T1000 (cell line): ENCODE data around the gene GABBR2.

Experiments
- DNase-seq: peaks from one replicate; lab custom pipeline; 2025; ENCODE audit warnings: mixed read lengths; lab: John Stamatoyannopoulos, UW

The GABBR2 gene

GRCh38 chr9:98370300-98370975 is 338.3 kb downstream of the GABBR2 start:
- DNase-seq: no peak

- DNase-seq: no peak
These were observed 338.8 kb downstream of the GABBR2 start for GRCh38 chr9:98369896-98370295.

GRCh38 chr9:98369471-98369870 is 339.3 kb downstream of the GABBR2 start:
- no peak for DNase-seq

GRCh38 chr9:98369066-98369425 is 339.7 kb downstream of the GABBR2 start:
- DNase-seq: no peak

GRCh38 chr9:98368366-98369065 is 340.2 kb downstream of the GABBR2 start:
- DNase-seq: no peak

GRCh38 chr9:98367923-98368322 is 340.8 kb downstream of the GABBR2 start:
- no peak for DNase-seq

- DNase-seq: no peak
These were observed 341.3 kb downstream of the GABBR2 start for GRCh38 chr9:98367371-98367900.

GRCh38 chr9:98365781-98366180 is 343.0 kb downstream of the GABBR2 start:
- DNase-seq: no peak

- DNase-seq: no peak
These were observed 343.5 kb downstream of the GABBR2 start for GRCh38 chr9:98365227-98365669.

- no peak for DNase-seq
These were observed 344.6 kb downstream of the GABBR2 start for GRCh38 chr9:98364086-98364485.

GRCh38 chr9:98363644-98364043 is 345.1 kb downstream of the GABBR2 start:
- no peak for DNase-seq

- DNase-seq: no peak
These were observed 346.0 kb downstream of the GABBR2 start for GRCh38 chr9:98362624-98363252.

GRCh38 chr9:98361645-98362044 is 347.1 kb downstream of the GABBR2 start:
- DNase-seq: no peak

GRCh38 chr9:98360176-98360708 is 348.5 kb downstream of the GABBR2 start:
- DNase-seq: no peak

- DNase-seq: no peak
These were observed 349.2 kb downstream of the GABBR2 start for GRCh38 chr9:98359569-98359968.

GRCh38 chr9:98357921-98358535 is 350.7 kb downstream of the GABBR2 start:
- DNase-seq: no peak

- DNase-seq: no peak
These were observed 351.6 kb downstream of the GABBR2 start for GRCh38 chr9:98356953-98357690.

GRCh38 chr9:98356326-98356725 is 352.4 kb downstream of the GABBR2 start:
- no peak for DNase-seq

- DNase-seq: no peak
These were observed 357.4 kb downstream of the GABBR2 start for GRCh38 chr9:98351370-98351769.

GRCh38 chr9:98347642-98348041 is 361.1 kb downstream of the GABBR2 start:
- no peak for DNase-seq

- no peak for DNase-seq
These were observed 363.7 kb downstream of the GABBR2 start for GRCh38 chr9:98345011-98345410.

GRCh38 chr9:98344581-98344980 is 364.2 kb downstream of the GABBR2 start:
- no peak for DNase-seq
